DMS79 (cell line): Measurements from ENCODE around the gene SPR.

Experiments
- DNase-seq: peaks from one replicate; lab custom pipeline; 2025; lab: John Stamatoyannopoulos, UW

SPR gene

DNA sequence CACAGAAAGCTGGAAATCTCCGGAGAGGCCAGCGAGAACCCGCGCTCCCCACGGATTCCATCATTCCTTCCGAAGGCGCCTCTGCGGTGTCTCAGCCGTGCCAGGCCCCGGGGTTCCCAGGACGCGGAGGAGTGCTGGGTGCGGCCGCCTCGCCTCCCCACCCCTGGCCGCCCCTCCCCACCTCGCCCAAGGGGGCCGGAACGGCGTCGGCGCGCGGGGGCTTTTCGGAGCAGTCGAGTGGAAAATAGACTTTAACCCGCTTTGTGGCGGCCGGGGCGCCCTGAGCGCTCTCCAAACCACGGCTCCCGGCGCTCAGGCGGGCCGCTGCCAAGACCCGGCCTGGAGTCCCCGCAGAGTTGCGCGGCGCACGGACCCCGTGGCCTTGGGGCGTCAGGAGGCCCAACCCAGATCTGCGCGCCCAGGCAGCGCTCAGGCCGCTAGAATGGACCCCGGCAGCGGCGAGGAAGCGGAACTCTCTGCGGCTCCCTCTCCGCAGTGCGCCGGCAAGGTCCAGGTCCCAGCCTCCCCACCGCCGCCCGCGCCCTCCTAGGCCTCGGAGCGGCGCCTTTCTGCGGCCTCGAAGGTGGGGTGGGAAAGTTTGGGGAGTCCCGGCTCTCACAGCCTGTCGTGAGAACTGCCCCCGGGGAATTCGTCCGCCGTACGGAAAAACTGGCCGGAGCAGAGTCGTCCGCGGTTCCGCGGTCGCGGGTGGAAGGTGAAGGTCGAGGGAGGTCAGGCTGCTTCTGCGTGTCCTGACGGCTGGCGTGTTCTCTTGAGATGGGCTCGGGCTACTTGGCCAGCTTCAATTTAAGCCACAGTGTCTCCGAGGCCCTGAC, 28.9 kb downstream of the SPR start:
- peak; percentile 37 for DNase-seq

DNA sequence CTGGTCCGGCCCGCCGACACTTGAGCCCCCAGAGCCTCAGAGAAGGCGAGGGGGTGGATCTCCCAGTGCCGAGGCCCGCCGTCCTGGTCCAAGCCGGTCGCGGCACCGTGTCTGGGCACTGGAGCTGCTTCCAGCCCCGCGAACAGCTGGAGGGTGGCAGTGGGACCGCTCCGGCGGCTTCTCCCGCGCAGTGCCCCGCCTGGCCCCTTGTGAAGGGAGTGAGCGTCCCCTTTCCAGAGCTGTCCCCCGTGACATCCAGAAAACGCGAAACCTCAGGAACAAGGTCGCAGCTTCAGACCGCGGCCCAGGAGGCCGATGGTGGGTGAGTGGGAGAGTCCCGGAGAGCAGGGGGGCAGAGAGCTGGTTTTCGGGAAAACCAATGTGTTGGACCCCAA, 29.5 kb downstream of the SPR start:
- DNase-seq, result no peak

DNA sequence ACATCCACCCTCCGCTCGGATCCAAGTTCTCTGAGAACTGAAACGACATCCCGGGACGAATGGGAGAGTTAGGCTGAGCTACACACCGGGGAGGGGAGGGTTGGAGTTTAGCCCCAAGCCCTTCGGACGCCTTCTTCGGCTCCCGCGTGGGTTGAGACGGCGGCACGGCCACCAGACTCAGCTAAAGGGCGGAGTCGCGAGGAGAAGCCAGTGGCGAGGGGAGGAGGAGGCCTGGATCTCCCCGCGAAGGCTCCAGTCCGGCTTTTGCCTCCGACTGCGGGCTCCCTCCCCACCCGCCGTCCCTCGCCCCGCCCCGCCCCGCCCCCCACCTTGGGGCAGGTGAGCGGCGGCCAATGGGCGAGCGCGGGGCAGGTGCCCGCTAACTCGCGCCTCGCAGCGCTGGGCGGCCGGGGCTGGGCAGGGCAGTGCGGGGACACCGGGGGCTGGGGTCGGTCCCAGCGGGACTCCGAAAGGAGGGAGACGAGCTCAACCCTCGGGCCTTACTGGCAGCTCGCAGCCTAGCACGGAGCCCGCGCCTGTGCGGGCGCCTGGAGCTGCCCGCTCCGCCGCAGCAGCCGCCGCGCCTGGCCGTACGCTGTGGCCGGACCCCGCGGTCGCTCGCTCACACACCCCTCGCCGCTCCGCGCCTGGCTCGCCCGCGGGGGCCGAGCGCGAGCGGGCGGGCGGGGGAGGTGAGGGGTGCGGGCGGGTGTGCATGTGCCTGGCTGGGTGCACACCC, 30.1 kb downstream of the SPR start, which contains the start of gene EMX1:
Gene EMX1 (plus strand): TSS at position 382 of the 739 bp plus-strand sequence. CDS start 334 bp downstream, at position 716.
- peak; percentile 67 for DNase-seq

DNA sequence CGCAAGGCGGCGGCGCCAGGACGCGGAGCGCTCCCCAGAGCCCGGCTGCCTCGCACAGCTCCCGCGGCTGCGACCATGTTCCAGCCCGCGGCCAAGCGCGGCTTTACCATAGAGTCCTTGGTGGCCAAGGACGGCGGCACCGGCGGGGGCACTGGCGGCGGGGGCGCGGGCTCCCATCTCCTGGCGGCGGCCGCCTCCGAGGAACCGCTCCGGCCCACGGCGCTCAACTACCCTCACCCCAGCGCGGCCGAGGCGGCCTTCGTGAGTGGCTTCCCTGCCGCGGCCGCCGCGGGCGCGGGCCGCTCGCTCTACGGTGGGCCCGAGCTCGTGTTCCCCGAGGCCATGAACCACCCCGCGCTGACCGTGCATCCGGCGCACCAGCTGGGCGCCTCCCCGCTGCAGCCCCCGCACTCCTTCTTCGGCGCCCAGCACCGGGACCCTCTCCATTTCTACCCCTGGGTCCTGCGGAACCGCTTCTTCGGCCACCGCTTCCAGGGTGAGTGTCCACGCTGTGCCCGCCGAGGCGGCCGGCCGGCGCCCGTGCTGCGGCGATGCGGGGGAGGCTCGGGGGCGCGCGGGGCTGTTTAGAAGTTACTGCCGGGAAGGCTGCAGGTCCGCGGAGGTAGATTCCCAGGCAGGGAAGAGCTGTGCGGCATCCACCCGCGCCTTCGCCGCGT, 30.8 kb downstream of the SPR start:
- no peak for DNase-seq

DNA sequence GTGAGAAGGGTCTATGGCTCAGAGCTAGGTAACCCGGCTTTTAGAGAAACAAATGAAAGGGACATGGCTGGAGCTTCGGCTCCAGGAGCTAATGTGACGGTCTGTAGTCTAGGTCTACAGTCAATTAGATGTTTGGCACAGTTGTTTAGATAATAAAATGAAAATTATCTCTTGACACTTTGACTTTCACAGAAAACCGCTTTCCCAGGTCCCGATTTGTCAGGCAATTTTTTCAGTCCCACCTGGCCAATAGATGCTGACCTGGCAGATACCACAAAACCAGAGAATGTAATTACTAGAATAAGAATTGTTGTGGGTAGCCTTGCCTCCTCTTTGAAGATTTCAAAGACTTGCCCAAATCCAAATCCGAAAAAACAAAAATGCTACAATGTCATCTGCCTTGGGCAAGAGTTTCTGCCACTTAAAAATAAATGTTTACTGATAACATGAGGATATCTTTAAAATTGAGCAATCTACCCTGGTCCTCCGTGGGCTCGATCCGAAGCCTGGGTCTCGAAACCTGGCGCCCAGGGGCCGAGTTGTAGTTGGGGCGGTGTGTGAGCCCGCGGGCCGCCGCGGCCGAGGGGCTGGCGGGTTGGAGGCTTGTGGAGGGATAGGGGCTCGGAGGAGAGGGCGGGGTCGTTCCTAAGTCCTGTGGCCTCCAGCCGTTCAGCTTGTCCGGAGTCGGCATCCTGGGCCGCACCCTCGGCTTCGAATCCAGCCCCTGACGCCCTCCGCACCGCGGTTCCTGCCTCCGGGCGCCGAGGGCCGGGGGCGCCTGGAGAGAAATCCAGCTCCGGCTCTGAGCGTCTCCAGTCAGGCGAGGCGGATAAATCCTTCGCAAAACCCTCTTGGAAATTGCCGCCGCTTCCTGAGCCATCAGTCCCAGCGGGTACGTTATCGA, 32.5 kb downstream of the SPR start:
- no peak for DNase-seq

DNA sequence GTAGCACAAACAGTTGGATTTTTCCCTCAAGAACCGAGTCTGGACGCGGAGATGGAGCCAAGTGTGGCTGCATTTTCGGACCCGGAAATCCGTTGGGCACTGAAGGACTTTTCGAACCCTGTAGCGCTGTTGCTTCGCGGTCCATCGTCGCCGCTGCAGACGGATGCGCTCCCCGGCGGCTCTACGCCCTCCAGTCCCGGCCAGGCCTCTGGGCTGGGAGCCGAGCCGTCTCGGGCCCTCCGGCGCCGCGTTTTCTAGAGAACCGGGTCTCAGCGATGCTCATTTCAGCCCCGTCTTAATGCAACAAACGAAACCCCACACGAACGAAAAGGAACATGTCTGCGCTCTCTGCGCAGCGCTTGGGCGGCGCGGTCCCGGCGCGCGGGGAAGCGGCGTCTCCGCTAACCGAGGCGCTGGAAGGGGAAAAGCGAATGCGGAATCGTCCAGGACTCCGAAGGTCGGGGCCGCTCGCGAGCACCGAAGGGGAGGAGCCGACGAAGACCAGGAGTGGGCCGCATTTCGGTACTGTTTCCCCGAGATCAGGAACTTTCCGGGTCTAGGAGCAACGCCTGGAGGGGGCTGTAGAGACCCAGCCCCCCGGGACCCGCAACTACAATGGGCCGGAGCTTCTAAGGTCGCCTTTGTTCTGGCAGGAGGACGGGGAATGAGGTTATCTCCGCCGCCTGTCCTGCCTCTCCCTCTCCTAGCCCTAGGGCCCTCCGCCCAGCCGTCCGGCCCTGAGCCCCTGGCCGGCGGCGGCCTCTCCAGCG, 33.3 kb downstream of the SPR start:
- no peak for DNase-seq

DNA sequence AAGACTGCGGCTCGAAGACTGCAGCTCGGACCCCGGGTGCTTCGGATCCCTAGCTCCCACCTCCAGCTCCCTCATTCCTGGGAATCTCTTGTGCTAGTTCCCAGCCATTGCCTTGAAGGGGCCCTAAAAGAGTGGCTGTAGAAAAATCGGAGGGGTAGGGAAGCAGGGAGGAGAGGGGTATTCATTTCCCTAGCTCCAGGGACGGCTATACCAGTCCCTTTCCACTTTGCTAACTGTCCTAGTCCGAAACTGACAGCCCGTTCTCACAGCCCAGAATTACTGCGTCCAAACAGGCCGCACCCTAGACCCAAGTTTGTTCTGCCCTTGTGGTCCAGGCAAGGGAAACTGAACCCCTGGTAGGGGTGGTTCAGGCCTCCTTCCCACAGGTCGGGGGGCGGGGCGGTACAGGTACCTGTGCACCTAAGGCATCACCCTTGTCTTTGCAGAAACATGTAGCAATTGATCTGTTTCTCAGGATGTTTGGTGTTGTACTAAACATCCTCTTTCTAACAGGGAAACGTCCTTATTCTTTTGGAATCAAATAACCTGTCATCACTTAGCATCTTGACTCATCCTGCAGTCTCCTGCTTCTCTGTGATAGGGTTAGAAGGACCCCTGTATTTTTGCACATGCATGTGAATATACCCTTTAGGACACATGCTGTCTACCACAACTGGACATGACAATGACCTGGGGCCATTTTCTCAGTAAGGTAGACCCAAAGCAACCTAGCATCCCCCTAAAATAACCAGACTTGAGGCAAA, 34.1 kb downstream of the SPR start:
- no peak for DNase-seq

DNA sequence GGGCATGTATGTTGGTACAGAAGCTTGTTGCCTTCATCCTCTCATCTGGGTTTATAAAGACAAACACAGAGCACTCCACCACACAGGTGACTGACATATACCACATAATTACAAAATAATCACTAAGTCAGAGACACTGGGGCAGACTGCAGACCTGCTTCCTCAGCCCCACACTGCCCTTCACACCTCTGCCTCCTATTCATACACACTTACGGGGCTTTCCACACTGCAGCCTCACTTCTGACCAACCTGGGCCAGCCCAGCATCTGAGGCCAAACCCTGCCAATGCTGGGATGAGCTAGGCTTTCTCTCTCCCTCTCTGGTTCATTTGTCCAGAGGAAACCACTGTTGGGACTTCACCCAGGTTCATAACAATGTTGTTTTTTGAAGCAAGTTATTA, 34.6 kb downstream of the SPR start:
- DNase-seq, result no peak

DNA sequence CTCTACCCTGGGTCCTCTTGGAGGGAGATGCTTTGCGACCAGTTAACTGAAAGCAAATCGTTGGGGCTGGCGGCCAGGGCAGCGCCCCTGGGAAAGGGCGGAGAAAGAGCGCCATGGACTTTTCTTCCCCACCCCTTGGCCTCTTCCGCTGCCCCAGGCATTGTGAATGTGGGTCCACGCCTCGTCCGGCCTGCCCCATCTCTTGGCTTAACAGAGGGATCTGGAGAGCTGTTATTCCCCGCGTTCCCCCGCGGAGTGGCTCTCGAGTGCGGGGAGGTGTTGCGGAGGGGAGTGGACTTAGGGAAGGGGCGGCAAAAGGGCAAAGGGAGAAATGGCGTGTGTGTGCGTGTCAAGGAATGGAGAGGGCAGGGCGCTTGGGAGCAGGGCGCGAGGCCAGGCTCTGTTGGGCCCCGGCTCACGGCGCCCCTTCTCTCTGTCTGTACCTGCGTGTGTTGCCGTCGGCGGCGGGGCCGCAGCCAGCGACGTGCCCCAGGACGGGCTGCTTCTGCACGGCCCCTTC, 36.7 kb downstream of the SPR start:
- no peak for DNase-seq

DNA sequence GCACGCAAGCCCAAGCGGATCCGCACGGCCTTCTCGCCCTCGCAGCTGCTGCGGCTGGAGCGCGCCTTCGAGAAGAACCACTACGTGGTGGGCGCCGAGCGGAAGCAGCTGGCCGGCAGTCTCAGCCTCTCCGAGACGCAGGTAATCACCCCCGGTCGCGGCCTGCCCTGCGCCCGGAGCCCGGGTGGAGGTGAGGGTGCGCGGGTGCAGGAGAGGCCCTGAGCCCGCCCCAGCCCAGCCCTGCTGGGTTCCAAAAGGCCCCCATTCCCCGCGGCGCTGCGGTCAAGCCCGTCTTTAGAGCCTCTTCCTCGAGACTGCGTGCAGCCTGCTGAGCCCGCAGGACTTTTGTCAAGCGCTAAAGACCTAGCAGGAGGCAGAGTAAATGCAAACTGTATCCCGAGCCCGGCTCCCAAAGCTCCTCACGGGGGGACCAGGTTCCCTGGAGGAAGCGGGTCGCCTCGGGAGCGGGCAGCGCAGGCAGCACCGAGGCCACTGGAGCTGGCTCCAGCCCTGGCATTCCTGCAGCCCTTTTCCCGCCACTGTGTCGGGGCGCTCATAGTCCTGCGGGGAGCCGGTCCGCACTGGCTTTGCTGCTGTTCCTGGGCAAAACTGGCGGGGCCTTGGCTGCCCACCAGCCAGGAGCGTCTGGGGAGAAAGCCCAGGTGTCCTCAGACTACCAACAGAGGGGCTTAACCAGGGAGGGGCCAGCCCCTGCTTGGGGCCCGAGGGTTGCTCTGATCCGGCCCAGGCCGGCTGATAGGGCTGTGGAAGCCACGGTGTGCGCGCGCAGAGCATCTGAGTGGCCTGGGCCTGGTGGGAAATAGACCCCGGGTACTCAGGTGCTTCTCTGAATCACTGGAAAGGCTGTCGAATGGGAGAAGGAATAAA, 37.4 kb downstream of the SPR start:
- no peak for DNase-seq

DNA sequence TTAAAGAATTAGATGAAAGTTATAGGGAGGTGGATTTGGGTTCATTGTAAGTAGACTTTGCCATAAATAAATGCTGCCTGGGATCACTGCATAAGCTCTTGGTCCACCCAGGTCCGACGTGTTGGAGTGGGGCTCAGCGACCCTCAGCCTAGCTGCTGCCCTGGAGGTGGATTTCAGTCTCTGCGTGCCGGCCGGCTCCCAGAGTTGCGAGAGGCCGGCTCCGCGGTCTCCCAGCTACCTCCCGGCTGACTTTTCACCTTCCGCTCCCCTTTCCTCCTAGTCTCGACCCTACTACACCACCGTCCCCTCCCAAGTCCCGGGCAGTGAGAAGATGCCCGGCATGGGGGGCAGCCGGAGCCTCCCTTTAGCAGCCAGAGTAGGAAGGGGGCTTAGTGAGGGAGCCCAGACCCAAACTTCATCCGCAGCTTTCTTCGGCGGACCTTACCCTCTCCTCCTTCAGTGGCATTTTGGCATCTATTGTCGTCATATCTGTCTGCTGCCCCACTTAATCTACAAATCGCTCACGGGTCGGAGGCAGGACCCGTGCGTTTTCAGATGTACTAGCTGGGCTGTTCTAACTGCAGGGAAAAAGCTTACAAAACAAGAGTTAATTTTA, 38.2 kb downstream of the SPR start:
- DNase-seq, result no peak

DNA sequence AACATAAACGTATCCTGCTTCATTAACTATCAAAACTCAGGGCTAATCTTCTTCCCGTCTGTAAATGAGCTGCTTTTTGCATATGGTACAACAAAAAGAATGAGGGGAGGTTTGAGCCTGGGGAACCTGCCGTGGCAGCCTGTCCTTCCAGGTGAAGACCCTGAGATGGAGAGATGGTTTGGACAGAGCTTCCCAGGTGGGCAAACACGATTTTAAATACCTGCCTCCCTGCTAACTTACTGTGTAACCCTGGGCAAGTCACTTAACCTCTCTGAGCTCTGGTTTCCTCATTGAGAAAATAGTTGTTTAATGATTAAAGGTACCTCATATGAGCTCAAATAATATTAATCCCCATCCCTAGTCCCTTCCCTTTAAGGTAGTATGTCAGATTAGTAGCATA, 39.2 kb downstream of the SPR start:
- no peak for DNase-seq

DNA sequence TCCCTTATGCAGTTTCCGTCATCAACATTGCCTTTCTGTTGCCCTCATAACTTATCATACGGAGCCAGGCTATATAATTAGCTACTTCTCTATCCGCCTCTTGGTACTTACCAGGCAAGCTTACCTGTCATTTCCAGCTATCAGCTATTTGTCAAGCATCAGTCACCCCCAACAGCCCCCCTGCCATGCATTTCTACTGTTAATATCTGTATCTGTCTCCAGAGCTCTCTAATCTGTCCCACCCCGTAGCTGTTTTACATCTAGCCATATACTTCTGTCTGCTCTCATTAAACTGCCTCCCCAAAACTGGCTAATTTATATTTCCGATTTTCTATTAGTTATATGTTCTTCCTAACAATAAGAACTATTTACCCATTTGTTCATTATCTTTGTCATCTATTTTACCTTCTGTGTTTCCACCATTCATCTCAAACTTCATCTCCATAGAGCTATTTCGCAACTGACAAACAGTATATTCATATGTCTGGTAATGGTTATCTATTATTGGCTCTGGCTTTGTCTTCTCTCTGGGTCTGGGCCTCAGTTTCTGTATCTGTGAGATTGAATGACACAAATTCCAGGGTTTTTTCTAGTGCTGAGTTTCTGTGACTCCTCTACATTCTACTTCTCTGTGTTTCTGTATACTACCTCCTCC, 39.7 kb downstream of the SPR start:
- DNase-seq, result no peak

DNA sequence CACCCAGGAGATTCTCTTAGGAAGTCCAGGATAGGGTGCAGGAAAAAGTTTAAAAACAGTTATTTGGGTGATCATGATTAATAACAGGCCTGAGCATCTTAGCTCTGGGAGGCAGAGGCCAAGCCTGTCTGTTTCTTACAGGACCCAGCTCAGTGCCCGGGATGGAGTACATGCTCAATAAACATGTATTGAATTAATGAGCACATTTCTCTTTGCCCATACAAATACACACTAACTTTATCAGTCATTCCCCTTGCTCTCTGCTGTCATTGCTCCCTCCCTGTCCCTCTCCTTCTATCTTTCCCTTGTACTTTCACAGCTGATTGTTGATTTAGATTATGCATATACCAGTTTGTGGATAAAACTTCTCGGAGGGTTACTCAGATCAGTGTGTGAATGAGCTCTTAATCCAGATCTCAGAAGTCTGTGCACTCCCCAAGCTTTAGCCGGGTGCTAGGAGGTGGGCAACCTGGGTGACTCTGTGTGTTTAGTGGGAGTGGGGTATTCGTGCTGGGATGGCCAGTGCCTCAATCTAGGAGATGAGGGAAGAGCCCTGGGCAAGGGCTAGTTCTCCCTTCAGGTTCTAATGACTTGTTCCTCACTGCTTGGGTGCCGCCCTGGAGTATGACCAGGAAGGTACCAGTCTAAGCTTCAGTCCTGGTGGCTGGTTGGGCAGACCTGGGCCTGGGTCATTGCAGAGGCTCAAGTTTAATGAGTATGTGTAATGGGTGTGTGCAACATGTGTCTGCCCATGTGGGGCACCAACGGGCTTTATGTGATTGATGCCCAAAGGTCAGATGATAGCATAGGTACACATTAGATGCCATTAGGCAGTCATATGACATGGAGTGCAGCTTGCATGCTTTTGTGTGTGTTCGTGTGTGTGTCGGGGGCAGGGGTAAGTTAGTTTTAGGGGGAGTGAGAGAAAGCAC, 40.7 kb downstream of the SPR start:
- no peak for DNase-seq

DNA sequence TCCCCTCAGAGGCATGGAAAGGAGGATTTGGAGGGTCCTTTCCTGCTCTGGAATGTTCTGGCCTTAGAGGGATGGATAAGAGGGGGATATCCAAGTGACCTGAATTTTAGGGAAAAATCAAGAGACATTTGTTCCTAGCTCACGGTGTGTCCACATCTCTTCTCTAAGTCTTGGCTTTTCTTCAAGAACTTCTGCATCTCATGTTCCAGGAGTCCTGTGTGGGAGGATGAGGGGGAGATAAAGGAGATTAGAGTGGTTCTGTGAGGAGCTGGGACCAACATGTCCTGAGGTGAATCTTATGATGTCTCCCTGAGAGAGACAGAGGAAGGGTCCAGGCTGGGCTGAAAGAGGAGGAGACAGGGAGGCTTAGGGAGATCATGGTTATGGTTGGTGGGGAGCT, 41.8 kb downstream of the SPR start:
- no peak for DNase-seq

DNA sequence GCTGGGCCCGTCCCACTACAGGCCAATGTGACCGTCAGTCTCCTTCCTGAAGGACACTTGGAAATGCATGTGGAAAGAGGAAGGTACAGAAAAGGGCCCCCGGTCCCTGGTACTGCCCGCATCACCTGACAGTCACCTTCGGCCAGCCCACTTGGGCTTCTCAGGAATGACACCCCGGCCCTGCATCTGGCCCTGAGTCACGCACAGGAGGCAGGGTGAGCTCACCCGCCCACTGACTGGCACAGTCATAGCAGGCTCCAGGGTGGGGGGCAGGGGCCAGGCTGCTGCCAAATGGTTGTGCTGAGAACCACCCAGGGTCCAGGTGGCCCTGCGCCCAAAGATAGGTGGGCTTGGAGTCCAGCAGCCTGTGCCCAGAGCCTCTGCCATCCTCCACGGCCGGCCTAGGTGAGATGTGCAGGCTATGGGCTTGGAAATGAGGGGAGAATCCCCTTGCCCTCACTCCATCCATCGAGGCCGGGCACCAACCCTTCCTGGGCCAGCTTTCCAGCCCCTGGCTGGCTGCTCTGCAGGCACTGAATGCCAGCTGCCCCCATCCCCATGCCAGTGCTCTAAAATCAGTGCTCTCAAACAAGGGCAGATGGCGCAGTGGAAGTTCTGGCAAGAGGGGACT, 44.2 kb downstream of the SPR start:
- DNase-seq, result no peak
